ENCODE measurements around the gene VTN.

VTN gene

DNA sequence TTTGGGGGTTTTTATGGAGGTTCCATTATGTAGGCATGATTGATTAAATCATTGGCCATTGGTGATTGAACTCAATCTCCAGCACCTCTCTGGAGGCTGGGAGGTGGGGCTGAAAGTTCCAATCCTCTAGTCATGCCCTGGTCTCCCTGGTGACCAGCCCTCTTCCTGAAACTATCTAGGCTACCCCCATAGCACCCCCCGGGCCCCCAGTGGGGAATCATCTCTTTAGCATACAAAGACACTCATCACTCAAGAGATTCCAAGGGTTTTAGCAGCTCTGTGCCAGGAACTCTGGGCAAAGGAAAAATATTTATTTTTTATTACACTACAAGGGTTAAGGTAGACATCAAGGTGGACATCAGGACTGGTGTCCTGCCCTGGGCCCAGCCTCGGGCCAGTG lies 25.3 kb upstream of the VTN start:
- H3K36me3 ChIP-seq (ENCODE audit: insufficient read depth, low read length) = no peaks in the 10 kb centered on the region
- H3K79me2 ChIP-seq (ENCODE audit: insufficient read depth, low read length) = no peaks in the 10 kb centered on the region
- H3K4me3 ChIP-seq (ENCODE audit: low read depth in 1 of 2, low read length in 2 of 2) = no peak overlapping the region
- H3K4me2 ChIP-seq (ENCODE audit: insufficient read depth, low read length) = no peak overlapping the region
- no peak for TF ChIP-seq EZH2 (IDR thresholded peaks at IDR 0.05; ENCODE audit: borderline replicate concordance, low read depth, low read length, severe bottlenecking)
- TF ChIP-seq, protein P1, sequence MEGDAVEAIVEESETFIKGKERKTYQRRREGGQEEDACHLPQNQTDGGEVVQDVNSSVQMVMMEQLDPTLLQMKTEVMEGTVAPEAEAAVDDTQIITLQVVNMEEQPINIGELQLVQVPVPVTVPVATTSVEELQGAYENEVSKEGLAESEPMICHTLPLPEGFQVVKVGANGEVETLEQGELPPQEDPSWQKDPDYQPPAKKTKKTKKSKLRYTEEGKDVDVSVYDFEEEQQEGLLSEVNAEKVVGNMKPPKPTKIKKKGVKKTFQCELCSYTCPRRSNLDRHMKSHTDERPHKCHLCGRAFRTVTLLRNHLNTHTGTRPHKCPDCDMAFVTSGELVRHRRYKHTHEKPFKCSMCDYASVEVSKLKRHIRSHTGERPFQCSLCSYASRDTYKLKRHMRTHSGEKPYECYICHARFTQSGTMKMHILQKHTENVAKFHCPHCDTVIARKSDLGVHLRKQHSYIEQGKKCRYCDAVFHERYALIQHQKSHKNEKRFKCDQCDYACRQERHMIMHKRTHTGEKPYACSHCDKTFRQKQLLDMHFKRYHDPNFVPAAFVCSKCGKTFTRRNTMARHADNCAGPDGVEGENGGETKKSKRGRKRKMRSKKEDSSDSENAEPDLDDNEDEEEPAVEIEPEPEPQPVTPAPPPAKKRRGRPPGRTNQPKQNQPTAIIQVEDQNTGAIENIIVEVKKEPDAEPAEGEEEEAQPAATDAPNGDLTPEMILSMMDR (IDR thresholded peaks at IDR 0.05; ENCODE audit: borderline replicate concordance, extremely low read depth, low read length, poor library complexity, severe bottlenecking) = no peak
- H3K27ac ChIP-seq (ENCODE audit: low read length) = no peak overlapping the region
- ATAC-seq (ENCODE audit: insufficient read depth, low read depth) (no peak), DNase-seq (no peak)
- no peaks in the 10 kb centered on the region for H4K20me1 ChIP-seq (ENCODE audit: insufficient read depth, low read length)
- H3K4me1 ChIP-seq (ENCODE audit: insufficient read depth, low read length) = no peaks in the 10 kb centered on the region
- H2AFZ ChIP-seq (ENCODE audit: low read depth, low read length) = no peak overlapping the region
- H3K9me3 ChIP-seq (ENCODE audit: insufficient read depth, low read length, severe bottlenecking) = no peaks in the 10 kb centered on the region
- no peaks in the 10 kb centered on the region for H3K27me3 ChIP-seq (ENCODE audit: insufficient read depth, low read length, poor library complexity)
- no peak overlapping the region for H3K9ac ChIP-seq (ENCODE audit: low read depth, low read length)

DNA sequence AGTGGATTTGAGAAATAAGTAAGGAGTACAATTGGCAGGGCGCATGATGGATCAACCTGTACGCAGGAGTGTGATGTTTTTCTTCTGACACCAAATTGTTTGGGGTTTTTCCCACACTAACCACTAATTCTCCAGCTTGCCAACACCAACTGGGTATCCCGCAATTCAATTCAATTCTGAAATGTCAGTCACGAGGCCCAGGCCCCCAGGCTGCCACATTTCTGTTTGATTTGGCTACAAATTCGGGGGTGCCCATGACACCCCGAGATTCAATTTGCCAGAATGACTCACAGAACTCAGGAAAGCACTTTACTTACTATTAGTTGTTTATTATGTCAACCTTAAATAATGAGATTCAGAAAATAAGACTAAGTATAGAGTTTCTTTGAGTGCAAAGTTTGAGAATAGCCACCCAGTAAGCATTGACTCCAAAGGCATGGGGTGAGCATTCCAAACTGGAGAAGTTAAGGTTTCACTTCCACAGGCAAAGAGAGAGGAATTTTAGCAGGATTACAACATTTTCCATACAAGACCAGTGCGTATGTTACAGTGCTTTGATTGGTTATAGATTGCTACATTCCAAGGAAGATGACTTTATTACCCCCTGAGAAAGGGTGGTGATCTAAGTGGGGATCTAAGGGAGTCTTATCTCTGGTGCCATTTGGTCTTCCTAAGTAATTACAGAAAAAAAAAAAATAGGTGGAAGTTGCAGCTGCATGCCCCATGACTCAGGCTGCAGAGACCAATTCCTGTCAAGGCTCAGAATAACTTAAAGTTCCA lies 24.4 kb upstream of the VTN start:
- no peaks in the 10 kb centered on the region for H3K9me3 ChIP-seq (ENCODE audit: insufficient read depth, low read length, severe bottlenecking)
- no peaks in the 10 kb centered on the region for H3K27me3 ChIP-seq (ENCODE audit: insufficient read depth, low read length, poor library complexity)
- H3K36me3 ChIP-seq (ENCODE audit: insufficient read depth, low read length) = no peaks in the 10 kb centered on the region
- no peak overlapping the region for H3K4me3 ChIP-seq (ENCODE audit: low read depth in 1 of 2, low read length in 2 of 2)
- no peak overlapping the region for H3K9ac ChIP-seq (ENCODE audit: low read depth, low read length)
- H3K4me1 ChIP-seq (ENCODE audit: insufficient read depth, low read length) = no peaks in the 10 kb centered on the region
- no peak for ATAC-seq (ENCODE audit: insufficient read depth, low read depth)
- H3K79me2 ChIP-seq (ENCODE audit: insufficient read depth, low read length) = no peaks in the 10 kb centered on the region
- H3K4me2 ChIP-seq (ENCODE audit: insufficient read depth, low read length) = no peak overlapping the region
- H3K27ac ChIP-seq (ENCODE audit: low read length) = no peak overlapping the region
- no peaks in the 10 kb centered on the region for H4K20me1 ChIP-seq (ENCODE audit: insufficient read depth, low read length)
- DNase-seq = no peak
- H2AFZ ChIP-seq (ENCODE audit: low read depth, low read length) = no peak overlapping the region
- TF ChIP-seq, protein P1 (IDR thresholded peaks at IDR 0.05; ENCODE audit: borderline replicate concordance, extremely low read depth, low read length, poor library complexity, severe bottlenecking) = no peak
- no peak for TF ChIP-seq EZH2 (IDR thresholded peaks at IDR 0.05; ENCODE audit: borderline replicate concordance, low read depth, low read length, severe bottlenecking)

DNA sequence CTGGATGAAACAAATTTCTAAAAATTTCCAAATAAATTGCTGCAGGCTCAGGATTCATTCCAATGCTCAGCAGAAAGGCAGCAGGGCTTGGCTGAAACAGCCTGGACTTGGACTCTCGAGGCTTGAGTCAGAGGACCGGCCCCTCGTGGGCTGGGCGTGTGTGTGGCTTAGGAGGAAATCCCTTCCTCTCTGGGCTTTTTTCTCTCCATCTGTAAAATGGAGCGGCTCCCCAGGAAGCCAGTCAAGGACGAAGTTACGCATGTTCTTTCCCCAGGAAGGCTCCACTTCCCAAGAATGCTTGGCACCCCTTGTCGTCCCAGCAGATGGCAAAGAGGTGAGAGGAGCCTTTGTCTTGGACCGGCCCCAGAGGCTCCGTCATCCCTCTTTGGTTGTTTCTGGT lies 22.4 kb upstream of the VTN start:
- no peaks in the 10 kb centered on the region for H4K20me1 ChIP-seq (ENCODE audit: insufficient read depth, low read length)

More for the DNA sequence above, 22.4 kb upstream of the VTN start:
- Histone ChIP-seq H3K4me1 (ENCODE audit: insufficient read depth, low read length) (no peaks in the 10 kb centered on the region), H3K36me3 (ENCODE audit: insufficient read depth, low read length) (no peaks in the 10 kb centered on the region), H3K9me3 (ENCODE audit: insufficient read depth, low read length, severe bottlenecking) (no peaks in the 10 kb centered on the region), H3K9ac (ENCODE audit: low read depth, low read length) (no peak overlapping the region), H3K4me2 (ENCODE audit: insufficient read depth, low read length) (no peak overlapping the region), H2AFZ (ENCODE audit: low read depth, low read length) (no peak overlapping the region), H3K27me3 (ENCODE audit: insufficient read depth, low read length, poor library complexity) (no peaks in the 10 kb centered on the region), H3K27ac (ENCODE audit: low read length) (no peak overlapping the region), H3K4me3 (ENCODE audit: low read depth in 1 of 2, low read length in 2 of 2) (no peak overlapping the region), H3K79me2 (ENCODE audit: insufficient read depth, low read length) (no peaks in the 10 kb centered on the region)
- TF ChIP-seq, protein P1 (IDR thresholded peaks at IDR 0.05; ENCODE audit: borderline replicate concordance, extremely low read depth, low read length, poor library complexity, severe bottlenecking) = no peak
- no peak for TF ChIP-seq EZH2 (IDR thresholded peaks at IDR 0.05; ENCODE audit: borderline replicate concordance, low read depth, low read length, severe bottlenecking)
- ATAC-seq (ENCODE audit: insufficient read depth, low read depth) = no peak
- DNase-seq = no peak

Data from DND-41 (cell line).